ENCODE results near the gene AGBL1. TPM values are rescaled to one million over a fixed set of nuclear protein-coding genes. Genes with fewer than 3 reads are reported as not detected.

Gene AGBL1
- polyA plus RNA-seq, 4 donors, result 0.06 to 0.09 (median 0.09) TPM; not detected in 1

DNA sequence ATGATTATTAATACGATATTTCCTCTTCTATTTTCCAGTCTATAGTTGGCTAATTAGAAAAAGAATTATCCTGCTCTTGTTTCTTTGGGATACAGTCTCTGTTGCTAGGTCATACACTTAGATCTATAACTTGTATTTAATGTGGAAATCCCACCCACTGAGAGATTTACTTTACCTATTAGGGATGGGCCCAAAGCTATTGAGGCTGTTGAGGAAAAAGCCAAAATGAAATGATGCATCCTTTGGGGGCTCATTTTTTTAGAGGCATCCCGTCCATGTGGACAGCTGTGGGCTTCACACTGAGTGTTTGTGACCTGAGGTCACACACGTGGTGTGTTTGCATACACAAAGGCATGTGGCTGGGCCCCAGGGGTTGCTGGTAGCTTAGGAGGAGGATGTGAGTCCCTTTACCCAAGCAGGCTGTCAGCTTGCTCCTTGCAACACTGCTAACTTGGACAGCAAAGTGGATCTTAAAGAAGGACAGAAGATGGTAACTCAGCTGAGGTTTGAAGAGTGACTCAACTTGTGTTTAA lies 477.4 kb downstream of the AGBL1 start:
- DNase-seq (ENCODE audit: low read depth in 4 of 4, low spot score in 3 of 4), result no peak

DNA sequence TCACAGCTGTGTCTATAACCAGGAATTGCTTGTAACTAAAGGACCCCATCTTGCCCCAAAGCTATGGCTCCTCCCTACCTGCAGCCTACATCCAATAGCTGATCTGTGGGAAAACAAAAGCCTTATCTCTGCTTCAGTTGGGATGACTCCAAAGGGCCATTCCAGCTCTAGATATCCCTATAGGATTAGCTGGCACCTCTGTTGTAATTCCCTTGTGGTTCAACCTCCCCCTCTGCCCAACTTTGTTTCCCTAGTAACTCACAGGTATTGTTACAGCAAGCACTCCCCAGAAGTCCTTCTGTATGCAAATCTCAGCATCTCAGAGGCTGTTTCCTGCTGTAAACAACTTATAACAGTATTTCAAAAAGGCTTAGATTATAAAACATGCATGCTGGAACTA lies 478.6 kb downstream of the AGBL1 start:
- no peak for DNase-seq (ENCODE audit: low read depth in 4 of 4, low spot score in 3 of 4)

DNA sequence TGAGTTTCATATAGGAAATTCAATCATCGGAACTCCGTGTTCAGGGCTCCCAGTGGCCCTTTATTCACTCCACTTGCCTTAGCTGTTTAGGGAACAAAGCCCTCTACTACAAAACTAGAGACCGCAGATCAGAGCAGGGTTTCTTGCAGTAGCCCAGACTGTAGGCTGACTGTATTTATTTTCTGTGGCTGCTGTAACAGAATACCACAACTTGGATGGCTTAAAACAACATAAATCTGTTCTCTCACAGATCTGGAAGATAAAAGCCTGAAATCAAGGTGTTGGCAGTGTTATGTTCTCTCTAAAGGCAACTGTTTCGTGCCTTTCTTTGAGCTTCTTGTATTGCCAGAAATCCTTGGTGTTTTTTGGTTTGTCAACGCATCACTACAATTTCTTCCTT lies 479.0 kb downstream of the AGBL1 start:
- DNase-seq (ENCODE audit: low read depth in 4 of 4, low spot score in 3 of 4), result peak in 1 of 4 donors; percentile 19

DNA sequence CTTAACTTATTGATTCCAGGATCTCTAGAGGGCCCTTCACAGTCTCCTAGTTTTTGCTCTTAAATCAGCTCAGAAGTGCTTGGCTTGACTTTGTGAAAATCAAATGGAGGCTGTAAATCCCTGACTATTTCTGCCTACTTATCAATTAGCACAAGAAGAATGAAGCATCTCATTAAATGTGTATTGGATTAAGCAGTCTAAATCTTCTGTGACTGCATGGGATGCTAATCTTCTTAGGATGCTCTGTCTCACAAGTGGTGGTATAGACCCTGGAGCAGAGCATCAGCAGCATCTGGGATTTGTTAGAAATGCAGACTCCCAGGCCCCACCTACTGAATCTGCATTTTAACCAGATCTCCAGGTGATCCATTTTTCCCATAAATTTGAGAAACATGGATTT lies 488.7 kb downstream of the AGBL1 start:
- DNase-seq (ENCODE audit: low read depth in 4 of 4, low spot score in 3 of 4), result no peak

DNA sequence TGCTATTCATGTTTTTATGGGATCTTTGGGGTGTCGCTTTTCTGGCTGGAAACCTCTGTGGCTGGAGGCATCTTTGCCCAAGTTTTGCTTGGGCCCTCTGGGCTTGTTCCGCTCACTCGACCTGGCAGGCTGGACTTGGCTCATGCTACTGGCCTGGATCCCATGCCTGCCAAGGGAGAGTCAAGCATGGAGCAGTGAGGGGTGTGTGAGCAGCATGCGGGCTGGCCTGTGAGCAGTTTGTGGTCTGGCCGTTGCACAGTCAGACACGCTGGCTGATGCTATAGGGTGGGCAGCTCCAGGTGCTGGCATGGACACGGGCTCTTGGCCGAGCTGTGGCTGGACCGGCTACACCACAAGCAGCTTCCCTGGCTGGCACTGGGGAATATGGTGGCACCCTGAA lies 491.1 kb downstream of the AGBL1 start:
- DNase-seq (ENCODE audit: low read depth in 4 of 4, low spot score in 3 of 4), result no peak

DNA sequence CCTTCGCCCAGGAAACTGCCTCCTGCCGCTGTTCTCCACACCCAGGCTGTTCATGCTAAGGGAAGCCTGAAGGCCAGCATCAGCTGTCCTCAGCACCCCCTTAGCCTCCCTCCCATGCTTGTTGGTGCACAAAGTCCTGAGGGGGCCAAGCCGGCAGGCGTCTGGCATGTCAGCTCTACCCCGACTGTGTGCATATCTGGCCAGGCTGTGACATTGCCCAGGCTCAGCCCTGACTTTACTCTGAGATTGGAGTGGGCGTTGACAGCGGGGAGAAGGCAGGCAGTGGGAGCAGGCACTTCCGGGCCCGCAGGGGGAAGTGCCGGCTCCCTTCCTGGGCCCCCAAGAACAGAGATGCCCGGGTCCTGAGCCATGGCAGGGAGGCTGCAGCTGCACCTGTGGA lies 492.2 kb downstream of the AGBL1 start:
- DNase-seq (ENCODE audit: low read depth in 4 of 4, low spot score in 3 of 4), result no peak

DNA sequence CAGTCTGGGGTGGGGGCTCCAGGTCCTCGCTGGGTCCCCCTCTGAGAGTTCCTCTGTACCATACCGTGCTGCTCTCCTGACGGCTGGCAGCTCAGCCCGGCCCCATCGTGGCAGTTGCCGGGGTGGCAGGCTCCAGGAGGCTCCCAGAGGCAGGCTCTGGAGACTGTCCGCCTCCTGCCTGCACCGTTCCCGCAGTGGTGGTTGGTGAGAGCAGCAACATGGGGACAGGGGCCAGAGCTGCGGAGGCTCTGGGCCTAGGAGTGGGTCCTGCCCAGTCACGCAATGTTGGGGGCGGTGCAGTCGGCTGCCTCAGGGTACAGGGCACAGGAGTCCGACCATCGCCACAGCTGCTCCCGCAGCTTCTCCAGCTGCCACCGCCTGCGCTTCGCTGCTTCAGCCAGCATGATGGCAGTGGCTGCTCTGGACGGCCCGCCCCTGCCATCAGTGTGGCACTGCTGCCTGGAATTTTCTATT lies 492.7 kb downstream of the AGBL1 start:
- no peak for DNase-seq (ENCODE audit: low read depth in 4 of 4, low spot score in 3 of 4)

DNA sequence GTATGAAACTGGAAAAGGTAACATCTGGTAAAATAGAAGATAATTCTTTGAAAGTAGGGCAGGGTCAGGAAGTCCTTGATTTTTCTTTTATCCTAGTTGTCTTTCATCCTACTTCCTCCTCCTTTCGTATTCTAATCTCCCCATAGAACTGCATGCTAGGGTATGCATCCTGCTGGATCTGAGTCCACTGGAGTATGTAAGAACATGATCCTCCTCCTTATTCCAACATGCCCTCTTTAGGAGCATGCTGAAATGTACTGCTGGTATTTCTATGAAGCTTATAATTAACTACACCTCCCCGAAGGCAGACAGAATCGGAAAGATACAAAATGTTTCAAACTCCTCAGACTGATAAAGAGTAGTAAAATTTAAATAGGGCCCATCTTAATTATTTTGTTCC lies 493.8 kb downstream of the AGBL1 start:
- no peak for DNase-seq (ENCODE audit: low read depth in 4 of 4, low spot score in 3 of 4)

DNA sequence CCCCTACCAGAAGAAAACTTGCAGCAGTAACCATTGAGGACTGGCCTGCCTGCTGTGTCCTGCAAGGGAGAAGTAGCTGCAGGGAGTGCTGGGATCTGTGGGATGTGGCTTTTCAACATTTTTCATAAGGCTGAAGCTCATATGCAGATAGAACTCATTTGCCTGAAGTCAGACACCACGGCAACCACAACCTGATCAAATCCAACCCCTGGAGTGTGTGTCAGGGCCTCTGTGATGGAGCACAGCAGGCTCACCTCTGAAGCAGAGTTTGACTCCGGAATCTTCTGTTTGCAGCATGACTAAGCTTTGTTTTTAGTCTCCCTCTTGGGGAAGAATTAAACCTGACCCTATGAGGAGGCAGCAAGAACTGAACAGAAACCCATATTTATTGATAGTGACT lies 508.7 kb downstream of the AGBL1 start:
- DNase-seq (ENCODE audit: low read depth in 4 of 4, low spot score in 3 of 4), result no peak

DNA sequence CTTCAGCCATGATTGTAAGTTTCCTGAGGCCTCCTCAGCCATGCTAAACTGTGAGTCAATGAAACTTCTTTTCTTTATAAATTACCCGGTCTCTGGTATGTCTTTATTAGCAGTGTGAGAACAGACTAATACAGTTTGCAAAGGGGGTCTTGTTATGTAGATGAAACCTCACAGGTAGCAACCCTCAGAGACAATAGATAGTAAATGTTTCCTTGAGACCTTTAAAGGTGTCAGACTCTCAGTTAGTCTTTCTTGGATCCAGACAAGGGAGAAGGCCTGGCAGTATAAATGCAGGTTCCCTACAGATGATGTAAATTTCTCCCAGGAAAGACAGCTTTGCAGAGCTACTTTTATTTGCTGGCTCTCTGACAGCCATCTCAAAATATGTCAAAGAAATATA lies 510.8 kb downstream of the AGBL1 start:
- no peak for DNase-seq (ENCODE audit: low read depth in 4 of 4, low spot score in 3 of 4)

DNA sequence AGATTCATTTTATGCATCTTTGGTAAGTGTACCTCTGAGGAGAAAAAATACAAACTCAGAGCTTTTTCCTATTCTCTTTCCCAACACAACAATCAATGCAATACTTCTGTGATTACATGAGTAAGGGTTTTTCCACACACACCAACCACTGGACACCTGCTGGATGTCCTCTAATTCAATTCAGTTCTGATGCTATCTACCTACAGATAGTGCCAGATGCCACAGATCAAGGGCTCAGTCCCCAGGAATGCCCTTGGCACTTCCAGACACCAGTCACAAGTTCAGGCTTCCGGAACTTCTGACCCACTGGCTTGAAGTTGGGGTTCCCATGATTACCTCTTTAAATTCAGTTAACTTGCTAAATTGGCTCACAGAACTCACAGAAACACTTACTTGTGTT lies 511.5 kb downstream of the AGBL1 start:
- DNase-seq (ENCODE audit: low read depth in 4 of 4, low spot score in 3 of 4), result no peak

DNA sequence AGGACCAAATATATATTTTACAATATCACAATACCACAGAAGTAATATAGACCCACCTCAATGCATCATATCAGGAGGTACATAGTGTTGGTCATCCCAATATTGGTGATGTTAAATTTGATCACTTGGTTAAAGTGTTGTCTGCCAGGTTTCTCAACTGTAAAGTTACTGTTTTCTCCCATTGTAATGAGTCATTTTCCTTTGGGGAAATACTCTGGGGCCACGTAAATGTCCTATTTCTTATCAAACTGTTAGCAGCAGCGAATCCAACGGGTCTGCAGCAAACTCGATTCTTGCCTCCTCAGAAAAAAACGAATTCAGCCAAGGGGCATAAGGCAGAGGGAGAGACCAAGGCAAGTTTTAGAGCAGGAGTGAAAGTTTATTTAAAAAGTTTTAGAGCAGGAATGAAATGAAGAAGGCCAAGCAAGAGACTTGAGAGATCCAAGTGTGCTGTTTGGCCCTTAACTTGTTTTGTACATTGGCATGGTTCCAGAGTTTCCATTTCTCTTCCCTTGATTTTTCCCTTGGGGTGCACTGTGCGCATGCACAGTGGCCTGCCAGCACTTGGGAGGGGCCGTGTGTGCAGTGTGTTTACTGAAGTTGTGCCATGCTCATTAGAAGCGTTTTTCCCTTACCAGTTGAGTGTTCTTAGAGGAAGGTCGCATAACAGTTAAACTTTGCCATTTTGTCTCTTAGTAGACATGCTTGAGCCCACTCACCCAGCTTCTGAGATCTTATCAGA lies 512.5 kb downstream of the AGBL1 start:
- no peak for DNase-seq (ENCODE audit: low read depth in 4 of 4, low spot score in 3 of 4)

DNA sequence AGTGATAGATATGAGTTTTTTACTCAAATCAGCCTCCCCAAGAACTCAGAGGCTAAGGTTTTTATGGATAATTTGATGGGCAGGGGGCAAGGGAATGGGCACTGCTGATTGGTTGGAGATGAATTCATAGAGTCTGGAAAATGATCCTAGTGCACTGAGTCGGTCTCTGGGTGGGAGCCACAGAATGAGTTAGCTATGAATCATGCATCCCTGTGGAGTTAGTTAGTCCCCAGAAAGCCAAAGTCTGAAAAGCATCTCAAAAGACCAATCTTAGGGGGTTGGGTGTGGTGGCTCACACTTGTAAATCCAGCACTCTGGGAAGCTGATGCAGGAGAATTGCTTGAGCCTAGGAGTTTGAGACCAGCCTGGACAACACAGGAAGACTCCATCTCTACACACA lies 516.1 kb downstream of the AGBL1 start:
- no peak for DNase-seq (ENCODE audit: low read depth in 4 of 4, low spot score in 3 of 4)

DNA sequence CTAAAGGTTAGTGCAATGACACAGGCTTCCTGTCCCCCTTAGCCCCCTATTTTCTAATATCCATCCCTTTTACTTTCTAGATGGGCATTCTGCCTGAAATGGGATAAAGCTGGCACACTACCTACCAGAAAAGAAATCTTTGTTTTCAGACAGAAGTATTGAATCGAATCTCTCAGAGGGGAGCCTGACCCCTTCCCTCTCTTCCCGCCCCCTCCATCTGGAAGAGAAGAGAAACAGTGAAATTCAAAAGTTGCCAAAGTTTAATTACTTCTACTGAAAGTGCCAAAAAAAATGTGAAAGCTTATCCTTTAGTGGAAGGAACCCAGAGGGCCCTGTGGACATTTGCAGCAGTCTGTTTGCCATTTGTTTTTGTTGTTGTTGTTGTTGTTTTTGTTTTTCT lies 523.8 kb downstream of the AGBL1 start:
- DNase-seq (ENCODE audit: low read depth in 4 of 4, low spot score in 3 of 4), result no peak

DNA sequence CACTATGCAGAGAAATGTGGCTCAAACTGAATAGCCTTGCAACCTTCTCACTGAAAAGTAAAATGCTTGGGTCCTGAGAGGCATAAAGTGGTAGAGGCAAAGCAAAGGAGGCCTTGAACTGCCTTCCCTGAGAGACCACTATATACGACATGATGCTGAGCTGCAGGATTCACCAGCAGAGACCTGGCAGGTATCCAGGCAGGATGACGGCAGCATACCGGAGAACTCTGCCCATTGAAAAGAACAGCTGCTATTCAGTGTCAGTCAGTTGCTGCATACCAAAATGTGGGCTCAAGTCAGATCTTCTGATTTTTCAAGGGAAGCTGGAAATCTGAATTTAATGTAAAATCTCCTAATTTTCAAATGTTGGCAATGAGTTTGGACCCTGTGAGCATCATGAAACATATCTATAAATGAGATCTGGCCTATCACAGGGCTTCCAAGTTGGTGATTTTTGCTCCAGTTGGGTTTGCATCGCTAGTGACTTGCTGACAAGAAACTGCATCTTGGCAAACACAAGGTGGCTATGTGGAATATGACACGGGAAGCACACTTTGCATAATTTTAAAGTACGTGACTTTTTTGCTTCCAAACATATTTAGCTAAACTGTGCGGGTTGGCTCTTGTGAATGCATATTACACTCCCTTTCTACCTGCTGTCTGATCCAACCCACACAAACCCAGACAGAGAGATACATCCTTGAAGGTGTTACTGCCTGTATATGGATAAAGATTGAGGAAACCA lies 529.0 kb downstream of the AGBL1 start:
- DNase-seq (ENCODE audit: low read depth in 4 of 4, low spot score in 3 of 4), result no peak

DNA sequence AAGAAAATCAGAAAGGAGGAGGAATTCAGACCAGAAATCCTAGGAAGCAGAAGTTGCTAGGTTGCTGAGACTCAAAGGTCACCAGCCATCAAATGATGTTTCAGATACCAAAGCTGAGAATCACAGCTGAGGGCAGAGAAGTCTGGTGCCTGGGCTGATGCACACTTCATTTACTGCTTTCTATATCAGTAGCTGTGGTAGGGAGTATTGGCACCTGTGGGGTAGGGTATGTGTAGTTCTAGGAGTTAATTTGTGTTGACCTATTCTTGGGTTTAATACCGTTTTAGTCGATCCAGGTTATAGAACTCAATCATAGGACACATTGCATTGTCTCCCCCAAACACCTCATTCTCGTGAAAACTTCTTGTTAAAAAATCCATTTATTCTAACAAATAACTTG lies 529.6 kb downstream of the AGBL1 start:
- no peak for DNase-seq (ENCODE audit: low read depth in 4 of 4, low spot score in 3 of 4)

DNA sequence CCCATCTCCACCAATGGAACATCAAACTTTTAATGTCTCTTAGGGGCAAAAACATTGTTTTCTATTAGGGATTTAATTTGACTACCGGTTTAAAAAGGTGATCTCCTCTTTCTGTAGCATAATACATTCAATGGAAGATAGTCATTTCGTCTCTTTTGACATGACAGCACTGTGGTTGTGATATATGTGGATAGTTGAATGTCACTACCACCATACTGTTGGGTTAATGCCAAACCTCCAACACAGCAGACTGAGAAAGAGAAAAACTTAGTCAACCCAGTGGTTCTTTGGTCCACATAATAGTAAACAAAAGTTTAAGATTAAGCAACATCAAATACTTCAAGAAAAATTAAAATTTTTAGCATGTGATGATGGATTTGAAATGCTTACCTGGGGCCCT lies 530.4 kb downstream of the AGBL1 start:
- DNase-seq (ENCODE audit: low read depth in 4 of 4, low spot score in 3 of 4), result no peak

DNA sequence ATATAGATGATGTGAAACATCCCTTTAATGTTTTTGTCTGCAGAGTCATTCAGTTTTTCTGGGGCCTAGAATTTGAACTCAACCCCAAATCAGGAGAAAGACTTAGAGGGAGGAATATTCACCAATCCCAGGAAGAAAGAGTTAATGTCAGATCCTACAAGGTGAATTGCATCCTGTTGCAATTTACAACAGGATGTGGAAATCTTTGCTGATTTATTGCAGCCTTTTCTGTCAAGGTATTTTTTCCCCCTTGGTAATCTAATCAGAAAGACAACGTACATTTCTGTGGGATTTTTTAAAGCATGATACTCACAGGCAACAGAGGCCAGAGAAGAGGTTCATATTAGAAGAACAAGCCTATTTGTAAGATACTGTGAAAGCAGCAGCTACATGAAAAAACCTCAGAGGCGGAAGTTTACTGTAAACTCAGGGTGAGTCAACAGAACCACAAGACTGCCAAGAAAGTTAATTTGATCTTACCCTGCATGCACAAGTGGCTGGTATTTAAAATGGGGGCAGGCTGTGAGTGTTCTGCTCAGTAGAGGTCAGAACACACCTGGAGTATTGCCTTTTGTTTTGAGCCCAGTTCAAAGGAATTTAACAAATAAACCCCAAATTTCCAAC lies 531.9 kb downstream of the AGBL1 start:
- DNase-seq (ENCODE audit: low read depth in 4 of 4, low spot score in 3 of 4), result no peak

DNA sequence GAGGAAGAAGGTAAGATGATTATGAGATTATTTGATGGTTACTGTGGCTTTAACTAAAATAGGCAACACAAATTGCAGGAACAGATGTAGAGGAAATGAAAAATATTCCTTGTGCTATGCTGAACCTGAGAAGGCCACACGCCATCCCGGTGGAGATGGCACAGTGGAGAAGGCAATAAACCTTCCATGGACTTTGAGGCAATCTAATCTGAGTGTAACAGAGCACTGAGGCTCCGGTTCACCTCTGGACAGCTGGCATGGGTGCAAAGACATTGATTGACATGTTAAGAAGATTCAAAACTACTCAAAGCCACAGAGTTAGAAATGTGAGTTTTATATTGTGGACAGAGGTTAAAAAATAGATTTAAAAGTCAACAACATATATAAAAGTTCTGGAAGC lies 535.7 kb downstream of the AGBL1 start:
- no peak for DNase-seq (ENCODE audit: low read depth in 4 of 4, low spot score in 3 of 4)

DNA sequence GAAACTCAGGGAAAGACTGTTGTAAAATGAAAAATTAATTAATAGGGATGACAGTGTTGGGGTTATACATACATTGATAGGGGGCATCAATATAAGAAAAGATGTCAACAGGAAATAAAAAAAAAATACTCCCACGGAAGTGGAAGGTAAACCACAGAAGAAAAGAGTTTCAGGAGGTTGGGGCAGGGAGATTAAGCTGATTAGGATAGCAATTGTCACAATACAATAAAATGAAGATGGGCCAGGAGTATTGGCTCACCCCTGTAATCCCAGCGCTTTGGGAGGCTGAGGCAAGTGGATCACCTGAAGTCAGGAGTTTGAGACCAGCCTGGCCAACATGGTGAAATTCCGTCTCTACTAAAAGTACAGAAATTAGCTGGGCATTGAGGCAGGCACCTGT lies 536.1 kb downstream of the AGBL1 start:
- no peak for DNase-seq (ENCODE audit: low read depth in 4 of 4, low spot score in 3 of 4)

DNA sequence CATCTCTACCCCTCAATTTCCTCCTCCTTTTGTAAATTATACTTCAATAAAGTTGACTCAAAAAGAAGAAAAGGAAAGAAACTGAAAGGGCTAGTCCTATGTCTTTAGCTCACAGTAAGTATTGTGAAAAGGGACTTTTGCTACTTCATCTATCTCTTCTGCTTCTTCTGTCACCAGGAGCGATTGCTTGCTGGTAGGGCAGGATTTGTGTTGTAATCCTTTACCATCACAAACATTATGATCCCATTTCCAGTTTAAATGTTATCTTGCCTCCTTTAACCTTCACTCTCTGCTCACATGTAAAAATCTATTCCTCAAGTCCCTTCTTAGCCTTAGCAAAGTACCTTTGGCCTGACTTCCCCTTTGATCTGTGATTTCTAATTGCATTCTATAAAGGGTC lies 537.1 kb downstream of the AGBL1 start:
- no peak for DNase-seq (ENCODE audit: low read depth in 4 of 4, low spot score in 3 of 4)

DNA sequence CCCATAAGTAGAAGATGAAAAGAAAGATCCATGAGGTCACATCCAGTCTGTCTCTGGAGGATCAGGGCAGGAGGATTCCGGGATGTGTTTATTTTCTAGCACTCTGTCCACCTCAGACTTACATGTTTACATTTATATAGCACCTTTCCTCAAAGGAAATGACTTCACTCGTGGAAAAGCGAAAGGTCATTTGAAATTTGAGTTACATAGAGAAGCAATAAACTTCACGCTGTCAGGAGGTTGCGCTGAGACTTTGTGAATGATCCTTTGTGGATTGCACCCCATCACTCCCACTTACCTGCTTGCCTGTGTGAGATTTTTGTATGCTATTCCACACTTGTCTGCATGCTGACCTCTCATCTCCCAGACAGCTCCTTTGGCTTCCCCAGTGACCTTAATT lies 540.5 kb downstream of the AGBL1 start:
- no peak for DNase-seq (ENCODE audit: low read depth in 4 of 4, low spot score in 3 of 4)

Measured in left renal pelvis (tissue), 4 donors.